AG10803 (cell line): ENCODE results near the gene CCDC187.

ENCODE experiments used
- DNase-seq: peaks from one replicate; pipeline ENCODE4 v3.0.0; 2010; ENCODE audit warnings: low read depth
- H3K4me3 ChIP-seq: 2 replicates; pipeline ENCODE4 v1.5.1; 2011; ENCODE audit warnings: mild to moderate bottlenecking, low read length, control low read depth
- TF ChIP-seq, protein P1 (sequence below): conservative IDR thresholded peaks from 2 replicates; pipeline ENCODE4 v1.5.1; 2011; ENCODE audit warnings: mild to moderate bottlenecking, low read length, control low read depth, inconsistent platforms

CCDC187 gene

DNA sequence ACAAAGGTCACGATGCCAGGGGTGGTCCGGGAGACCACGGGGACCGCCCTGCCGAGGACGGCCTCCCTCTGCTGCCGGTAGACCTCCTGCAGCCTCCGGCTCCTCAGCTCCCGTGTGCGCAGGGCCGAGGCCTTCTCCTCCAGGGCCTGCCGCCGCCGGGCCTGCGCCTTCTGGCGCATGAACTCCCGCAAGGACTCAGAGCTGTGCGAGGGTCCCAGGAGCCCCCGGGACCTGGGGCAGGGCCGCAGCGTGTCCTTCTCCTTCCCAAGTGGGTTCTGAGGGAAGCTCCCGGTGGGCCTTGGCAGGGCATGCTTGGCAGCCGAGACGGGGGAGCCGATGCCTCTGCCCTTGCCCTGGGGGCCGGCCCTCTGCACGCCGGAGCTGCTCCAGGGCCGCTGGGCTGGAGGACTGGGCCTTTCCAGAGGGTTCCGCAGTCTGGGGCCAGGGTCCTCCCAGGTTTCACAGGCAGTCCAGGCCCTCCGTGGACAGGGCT, 13.3 kb downstream of the CCDC187 start:
- H3K4me3 ChIP-seq = no peak overlapping the region
- TF ChIP-seq, protein P1, sequence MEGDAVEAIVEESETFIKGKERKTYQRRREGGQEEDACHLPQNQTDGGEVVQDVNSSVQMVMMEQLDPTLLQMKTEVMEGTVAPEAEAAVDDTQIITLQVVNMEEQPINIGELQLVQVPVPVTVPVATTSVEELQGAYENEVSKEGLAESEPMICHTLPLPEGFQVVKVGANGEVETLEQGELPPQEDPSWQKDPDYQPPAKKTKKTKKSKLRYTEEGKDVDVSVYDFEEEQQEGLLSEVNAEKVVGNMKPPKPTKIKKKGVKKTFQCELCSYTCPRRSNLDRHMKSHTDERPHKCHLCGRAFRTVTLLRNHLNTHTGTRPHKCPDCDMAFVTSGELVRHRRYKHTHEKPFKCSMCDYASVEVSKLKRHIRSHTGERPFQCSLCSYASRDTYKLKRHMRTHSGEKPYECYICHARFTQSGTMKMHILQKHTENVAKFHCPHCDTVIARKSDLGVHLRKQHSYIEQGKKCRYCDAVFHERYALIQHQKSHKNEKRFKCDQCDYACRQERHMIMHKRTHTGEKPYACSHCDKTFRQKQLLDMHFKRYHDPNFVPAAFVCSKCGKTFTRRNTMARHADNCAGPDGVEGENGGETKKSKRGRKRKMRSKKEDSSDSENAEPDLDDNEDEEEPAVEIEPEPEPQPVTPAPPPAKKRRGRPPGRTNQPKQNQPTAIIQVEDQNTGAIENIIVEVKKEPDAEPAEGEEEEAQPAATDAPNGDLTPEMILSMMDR = no peak
- DNase-seq = no peak

DNA sequence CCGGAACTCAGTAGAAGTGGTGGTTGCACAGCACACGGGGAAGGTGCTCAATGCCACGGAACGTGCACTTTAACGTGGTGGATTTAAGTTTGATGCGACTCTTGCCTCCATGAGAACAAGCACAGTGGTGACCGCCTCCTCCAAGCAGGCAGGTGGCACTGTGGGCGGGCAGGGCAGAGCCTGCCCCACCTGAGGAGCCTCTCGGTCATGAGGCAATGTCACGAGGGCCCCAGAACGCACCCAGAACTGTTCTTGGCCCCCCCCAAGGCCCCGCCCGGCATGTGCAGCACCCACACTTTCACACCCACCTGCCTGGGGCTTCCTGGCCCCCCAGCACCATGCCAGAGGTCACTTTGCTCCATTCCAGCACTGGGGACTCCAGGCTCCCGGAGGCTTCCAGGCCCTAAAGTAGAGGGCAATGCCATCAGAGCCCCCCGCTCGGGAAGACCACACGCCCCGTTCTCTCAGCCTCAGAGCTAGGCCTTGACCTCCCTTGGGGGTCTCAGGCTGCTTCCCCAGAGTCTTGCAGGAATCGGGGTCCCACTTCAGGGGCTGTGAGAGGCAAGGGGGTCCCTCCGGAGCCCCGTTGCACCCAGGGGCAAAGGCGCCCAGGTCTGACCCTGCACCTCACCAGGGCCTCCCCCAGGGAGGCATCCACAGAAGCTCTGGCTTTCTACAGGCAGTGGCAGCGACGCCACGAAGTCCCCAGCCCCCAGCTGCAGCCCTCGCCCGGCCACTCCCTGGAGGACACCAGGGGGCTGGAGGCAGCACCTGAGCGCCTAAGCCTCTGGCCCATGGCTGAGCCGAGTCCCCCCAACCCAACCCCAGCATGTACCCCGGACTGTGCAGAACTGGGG, 14.0 kb downstream of the CCDC187 start:
- no peak for DNase-seq
- TF ChIP-seq, protein P1 = no peak
- no peak overlapping the region for H3K4me3 ChIP-seq

DNA sequence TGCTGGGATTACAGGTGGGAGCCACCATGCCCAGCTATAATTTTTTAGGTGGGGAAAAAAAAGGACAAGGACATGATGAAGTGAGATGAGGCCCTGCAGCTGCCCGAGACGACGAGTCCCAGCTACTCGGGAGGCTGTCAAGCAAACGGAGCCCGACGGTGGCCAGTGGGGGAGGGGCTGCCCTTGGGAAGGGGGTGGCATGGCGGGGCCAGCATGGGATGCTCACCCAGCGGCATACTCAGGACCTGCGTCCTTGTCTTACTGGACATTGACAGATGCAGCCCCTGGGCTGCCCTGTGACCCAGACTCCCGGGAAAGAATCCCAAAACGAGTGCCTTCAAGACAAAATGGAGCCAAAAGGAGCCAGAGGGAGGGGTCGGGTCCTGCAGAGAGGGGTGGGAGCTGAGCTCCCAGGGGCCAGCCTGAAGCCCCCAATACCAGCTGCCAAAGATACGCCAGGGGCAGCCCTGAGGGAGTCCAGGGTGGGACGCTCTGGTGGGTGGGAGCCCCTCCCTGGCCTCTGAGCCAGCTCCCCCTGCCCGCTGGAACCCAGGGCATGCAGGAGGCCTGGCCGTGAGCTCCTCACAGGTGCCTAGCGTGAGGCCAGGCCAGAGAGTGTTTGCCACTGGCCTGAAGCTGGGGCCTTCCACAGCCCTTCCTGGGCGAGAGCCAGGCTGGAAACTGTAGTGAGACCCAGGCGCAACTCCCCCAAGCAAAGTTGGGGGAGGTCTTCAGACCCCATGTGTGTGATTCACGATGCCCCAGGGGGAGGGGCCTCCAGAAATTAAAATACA, 15.7 kb downstream of the CCDC187 start:
- no peak for DNase-seq
- TF ChIP-seq, protein P1 = no peak
- H3K4me3 ChIP-seq = no peak overlapping the region

DNA sequence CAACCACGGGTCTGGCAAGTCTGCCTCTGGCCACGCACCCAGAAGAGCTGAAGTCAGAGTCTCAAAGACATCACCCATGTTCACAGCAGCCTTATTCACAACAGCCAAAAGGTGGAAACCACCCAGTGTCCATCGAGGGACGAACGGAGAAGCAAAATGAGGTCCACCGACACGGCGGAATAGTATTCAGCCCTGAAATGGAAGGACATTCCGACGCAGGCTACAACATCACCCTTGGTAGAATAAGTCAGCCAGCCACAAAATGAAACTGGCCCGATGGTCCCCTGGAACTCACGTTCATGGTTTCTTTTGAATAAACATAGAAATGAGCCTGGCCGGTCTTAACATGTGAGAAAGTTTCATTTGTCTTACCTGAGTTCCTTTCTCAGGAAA, 16.9 kb downstream of the CCDC187 start:
- TF ChIP-seq, protein P1 = no peak

DNA sequence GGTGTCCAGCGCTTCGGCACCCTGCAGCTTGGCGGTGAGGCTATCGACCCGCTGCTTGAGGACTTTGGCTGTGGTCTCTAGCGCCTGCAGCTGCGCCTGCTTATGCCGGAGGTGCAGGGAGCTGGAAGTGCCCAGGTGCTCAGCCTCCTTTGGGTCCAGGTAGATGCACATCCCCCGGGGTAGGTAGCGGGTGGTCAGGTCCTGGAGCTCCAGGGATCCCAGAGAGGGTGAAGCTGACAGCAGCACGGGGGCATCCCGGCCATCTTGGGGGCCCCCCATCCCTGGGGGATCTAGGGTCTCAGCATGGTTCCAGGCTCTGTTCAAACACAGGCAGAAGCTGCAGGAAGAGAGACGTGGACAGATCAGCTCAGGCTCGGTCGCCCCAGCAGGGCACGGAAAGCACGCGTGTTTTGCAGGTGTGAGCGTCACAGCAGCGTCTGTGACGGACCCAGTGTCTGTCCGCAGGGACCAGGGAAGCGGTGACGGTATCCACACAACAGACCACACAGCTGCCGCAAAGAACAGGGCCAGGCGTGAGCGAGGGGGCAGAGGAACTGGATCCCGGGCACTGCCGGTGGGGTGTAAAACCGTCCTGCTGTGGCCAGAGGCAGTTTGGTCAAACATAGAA, 17.4 kb downstream of the CCDC187 start:
- TF ChIP-seq, protein P1 = no peak
- H3K4me3 ChIP-seq = no peak overlapping the region
- no peak for DNase-seq

More for the DNA sequence above, 16.9 kb downstream of the CCDC187 start:
- no peak for DNase-seq
- H3K4me3 ChIP-seq = no peak overlapping the region

DNA sequence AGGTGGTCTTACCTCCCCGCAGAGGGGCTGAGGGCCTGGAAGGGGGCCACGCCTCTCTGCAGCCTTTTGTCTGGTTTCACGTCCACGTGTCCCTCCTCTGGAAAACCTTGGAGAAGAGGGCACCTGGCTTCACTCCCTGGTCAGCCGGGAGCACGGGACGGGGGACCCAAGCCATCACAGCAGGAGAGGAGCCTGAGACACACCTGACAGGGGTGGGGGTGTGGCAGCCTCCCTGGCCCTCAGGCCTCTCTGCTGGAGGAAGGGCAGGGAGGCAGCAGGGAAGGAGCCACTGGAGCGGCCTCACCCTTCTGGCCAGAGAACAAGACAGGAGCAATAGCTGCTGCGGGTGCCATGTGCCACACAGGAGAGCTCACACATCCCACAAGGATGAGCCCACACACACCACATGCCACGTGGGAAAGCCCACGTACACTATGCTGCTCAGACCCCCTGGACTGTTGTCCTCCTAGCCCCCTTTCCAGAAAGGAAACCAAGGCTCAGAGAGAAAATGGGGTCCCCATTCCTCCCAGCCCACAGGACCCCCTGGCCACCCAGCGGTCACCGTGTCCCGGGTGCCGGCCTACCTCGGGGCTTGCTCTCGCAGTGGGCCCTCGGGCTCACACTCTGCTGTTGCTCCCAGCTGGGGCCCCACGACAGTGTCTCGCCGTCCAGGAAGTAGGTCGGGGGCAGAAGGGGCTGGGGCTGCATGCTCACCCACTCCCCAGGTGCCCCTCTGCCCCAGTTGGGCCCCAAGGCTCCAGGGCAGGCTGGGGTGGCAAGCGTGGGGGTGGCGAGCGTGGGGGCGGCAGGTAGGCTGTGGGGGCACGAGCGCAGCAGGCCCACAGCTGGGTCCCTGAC, 18.2 kb downstream of the CCDC187 start:
- DNase-seq = no peak
- TF ChIP-seq, protein P1 = no peak
- no peak overlapping the region for H3K4me3 ChIP-seq
